GM13976 (cell line): Measurements from ENCODE around the gene PDGFRB.

Experiments used
- DNase-seq: peaks from one replicate; pipeline ENCODE4 v3.0.0; 2012; ENCODE audit warnings: low spot score
- in situ Hi-C: fragments of 300-500 bp; cut with MboI; formaldehyde crosslinking; loops from one replicate; pipeline ENCODE4 v1.12.0; 2022; ENCODE audit warnings: low sequenced_read_pairs, mixed read lengths, inconsistent platforms; ENCODE audit not compliant: unreplicated experiment
- TF ChIP-seq, protein P1 (sequence below): IDR thresholded peaks from 2 replicates; pipeline ENCODE4 v1.5.1; 2012; ENCODE audit warnings: borderline replicate concordance, mild to moderate bottlenecking; ENCODE audit not compliant: insufficient read depth; ENCODE audit errors: extremely low read depth, missing control alignments, control extremely low read depth

PDGFRB gene

DNA sequence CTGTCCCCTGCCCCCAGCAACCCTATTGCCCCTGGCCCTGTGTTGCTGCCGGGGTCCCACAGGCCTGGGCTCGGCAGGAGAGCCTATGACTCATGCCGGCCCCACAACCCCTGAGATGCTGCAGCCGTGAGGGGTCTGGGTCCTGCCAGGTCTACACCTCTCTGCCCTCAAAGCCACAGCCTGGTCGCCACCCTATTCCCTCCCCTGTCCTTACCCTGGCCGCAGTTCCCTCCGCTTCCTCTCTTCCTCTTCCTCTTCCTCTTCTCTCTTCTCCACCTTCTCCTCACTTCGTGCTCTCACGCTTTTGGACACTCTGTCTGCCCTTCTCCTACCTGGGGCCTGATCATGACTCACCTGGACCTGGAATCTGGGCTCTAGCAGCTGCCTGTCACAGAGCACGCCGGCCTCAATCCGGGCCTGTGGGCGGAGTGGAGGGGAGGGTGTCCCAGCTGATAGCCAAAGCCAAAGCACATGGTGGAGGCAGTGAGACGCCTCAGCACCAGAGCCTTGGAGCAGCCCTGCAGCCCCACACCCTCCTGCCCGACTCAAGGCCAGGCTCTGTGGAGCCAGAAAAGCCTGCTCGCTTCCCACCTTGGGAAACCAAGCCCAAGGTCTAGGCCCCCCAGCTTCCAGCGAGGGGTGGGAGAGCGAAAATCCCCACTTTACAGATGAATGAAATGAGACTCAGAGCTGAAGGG is 42.4 kb downstream of the PDGFRB start:
- TF ChIP-seq, protein P1, sequence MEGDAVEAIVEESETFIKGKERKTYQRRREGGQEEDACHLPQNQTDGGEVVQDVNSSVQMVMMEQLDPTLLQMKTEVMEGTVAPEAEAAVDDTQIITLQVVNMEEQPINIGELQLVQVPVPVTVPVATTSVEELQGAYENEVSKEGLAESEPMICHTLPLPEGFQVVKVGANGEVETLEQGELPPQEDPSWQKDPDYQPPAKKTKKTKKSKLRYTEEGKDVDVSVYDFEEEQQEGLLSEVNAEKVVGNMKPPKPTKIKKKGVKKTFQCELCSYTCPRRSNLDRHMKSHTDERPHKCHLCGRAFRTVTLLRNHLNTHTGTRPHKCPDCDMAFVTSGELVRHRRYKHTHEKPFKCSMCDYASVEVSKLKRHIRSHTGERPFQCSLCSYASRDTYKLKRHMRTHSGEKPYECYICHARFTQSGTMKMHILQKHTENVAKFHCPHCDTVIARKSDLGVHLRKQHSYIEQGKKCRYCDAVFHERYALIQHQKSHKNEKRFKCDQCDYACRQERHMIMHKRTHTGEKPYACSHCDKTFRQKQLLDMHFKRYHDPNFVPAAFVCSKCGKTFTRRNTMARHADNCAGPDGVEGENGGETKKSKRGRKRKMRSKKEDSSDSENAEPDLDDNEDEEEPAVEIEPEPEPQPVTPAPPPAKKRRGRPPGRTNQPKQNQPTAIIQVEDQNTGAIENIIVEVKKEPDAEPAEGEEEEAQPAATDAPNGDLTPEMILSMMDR = no peak
- DNase-seq = no peak
- in situ Hi-C loops = no loop called here

DNA sequence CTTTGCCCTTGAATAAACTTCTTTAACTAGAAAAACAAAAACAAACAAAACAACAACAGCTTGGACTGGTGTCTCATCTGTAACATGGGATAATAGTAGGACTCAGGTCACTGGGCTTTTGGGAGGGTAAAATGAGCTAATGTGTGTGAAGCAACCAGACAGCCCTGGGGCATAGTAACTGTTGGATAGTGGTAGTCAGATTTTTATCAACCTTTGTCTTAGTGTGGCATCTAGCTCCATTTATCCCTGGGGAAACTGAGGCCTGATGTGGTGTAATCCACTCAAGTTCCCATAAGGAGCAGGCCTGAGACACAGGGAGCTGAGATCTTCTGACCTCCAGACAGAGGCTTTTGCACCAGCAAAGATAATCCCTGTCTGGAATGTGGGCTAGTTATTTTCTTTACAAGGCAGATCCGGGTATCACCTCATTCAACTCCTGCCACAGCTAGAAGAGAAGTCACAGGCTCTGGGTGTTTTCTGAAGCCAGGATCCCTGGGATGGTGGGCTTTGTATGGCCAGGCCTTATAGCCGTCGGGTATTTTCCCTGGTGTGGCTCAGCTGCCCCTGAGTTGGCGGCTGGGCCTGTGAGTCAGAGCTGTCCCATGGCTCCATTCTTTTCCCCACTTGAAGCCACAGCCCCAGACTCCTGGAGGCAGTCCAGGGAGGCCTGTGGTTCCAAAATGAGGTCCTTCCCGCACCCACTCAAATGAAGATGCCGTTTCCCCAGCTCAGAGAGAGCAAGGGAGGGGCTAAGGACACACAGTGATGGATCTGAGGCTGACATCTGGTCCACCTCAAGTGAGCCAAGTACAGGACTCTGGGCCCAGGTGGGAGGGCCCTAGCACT is 43.2 kb downstream of the PDGFRB start:
- in situ Hi-C loops = no loop called here
- TF ChIP-seq, protein P1 = no peak
- peak; percentile 5 for DNase-seq

DNA sequence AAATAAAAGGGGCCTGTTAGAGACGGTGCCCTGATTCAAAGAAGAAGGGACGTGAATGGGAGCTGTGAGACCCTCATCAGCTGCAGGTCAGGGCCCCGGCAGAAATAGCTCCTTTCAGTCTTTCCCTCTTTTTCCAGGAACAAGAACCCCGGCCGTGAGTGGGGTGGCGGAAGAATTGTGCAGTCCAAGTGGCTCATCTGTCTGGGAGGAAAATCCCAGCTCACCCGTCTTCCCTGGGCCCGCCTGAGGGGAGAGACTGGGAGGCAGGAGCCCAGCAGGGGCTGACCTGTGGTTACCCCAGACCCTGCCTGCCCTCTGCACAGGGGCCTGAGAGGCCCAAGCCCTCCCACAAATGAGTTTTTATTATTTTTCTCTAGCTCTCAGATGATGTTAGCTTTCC is 44.5 kb downstream of the PDGFRB start:
- no peak for DNase-seq
- TF ChIP-seq, protein P1 = no peak

DNA sequence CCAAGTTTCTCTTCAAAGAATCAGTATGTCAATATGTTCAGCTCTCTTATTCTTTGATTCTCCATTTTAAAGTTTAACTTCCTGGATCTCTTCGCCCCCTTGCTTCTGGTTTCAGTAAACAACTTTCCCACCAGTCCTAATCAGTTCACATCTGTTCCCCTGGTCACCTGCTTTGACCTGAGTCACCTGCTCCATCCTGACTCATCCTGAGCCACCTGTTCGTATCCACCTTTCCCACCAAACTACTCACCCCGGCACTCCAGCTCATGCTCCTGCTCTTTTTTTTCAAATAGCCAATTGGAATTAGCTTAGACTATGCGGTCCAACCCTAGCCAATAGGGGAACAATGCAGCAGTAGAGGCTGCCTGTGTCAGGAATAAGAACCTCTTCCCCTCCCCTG is 45.7 kb downstream of the PDGFRB start:
- no peak for DNase-seq
- TF ChIP-seq, protein P1 = no peak
- in situ Hi-C loops = no loop called here

More for the DNA sequence above, 44.5 kb downstream of the PDGFRB start:
- in situ Hi-C loops = no loop called here

DNA sequence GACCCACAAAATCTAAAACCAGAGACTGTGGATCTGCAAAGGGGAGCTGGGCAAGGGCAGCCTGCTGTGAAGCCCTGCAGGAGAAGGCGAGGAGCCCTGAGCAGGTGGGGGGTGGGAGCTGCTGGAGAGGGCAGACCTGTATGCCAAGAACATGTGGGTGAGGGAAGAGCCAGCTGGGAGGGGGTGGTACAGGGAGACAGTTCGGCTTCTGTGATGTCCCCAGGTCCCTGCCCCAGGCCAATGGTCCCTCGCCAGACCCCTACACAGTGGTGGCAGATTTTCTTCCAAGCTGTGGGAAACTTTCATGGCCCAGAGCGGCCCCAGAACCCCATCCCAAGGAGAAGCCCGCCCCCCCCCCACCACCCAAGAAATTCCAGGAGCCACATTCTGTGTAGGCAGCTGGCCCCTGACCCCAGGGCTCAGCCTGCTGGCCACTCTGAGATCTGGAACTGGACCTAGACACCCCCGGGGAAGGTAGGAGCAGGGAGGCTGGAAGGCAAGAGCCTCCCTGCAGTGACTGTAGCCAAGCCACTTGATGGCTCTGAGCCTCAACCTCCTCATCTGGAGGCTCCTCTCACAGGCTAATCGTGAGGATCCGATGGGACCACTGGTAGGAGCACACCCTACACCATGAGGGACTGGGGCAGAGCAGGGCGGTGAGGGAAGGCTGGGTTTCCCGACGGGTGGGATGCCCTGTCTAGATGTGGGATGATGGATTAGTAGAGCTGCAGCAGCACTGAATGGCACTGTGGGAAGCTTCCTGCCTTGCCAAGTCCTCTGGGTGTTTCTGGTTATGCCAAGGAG is 46.7 kb downstream of the PDGFRB start:
- TF ChIP-seq, protein P1 = no peak
- in situ Hi-C loops = no loop called here
- DNase-seq = no peak

DNA sequence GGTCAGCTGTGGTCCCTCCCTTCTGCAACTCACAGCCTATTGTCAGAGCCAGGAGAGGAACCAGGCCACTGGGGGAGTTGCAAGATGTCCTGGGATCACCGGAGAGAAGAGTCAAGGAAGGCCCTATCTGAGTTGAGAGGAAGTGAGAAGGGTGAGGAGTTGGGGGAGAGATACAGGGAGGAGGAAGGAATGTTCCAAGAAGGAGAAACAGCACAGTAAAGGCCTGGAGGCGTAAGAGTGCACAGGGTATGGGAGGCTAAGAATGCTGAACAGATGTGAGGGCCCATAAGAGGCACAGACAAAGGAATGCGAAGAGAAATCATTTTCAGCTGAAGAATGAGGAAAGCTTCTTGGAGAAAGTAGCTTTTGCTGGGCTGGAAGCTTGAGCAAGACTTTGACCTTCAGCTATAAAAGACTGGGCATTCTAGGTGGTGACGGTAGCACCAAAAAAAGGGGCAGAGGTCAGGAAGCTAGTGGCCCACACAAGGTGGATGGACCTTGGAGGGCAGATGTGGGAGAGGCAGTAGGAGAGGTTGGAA is 47.7 kb downstream of the PDGFRB start:
- peak; percentile 9 for DNase-seq
- in situ Hi-C loops = no loop called here
- TF ChIP-seq, protein P1 = no peak
